Peyer's patch (tissue), 4 donors: ENCODE measurements around the gene AP1S3.

Experiments
- CTCF ChIP-seq, 6 experiments: fragments of 450-650 bp in 4 of 6; fragments of 200-600 bp in 2 of 6; sonication (generic) in 1 of 6; IDR thresholded peaks; one replicate each; pipeline ENCODE4 v1.5.1; 2017 to 2019; ENCODE audit warnings: antibody characterized with exemption in 6 of 6, mild to moderate bottlenecking in 3 of 6, moderate library complexity in 1 of 6
- POLR2A ChIP-seq, 2 donors: fragments of 450-650 bp; IDR thresholded peaks; one replicate each; pipeline ENCODE4 v1.5.1; 2017; ENCODE audit warnings: antibody characterized with exemption in 2 of 2, mild to moderate bottlenecking in 2 of 2, moderate library complexity in 2 of 2

- no peak for TF ChIP-seq CTCF (IDR thresholded peaks at IDR 0.05)
- TF ChIP-seq POLR2A (IDR thresholded peaks at IDR 0.05) = no peak
Observed at GRCh38 chr2:223731503-223731902, 105.9 kb downstream of the AP1S3 start.
